Measurements from ENCODE around the gene MPPED1. TPM values are rescaled to one million over a fixed set of nuclear protein-coding genes. Genes with fewer than 3 reads are reported as not detected.

Gene MPPED1
- total RNA-seq, 1 experiment from 2014 or later: 0.28 TPM

GRCh38 chr22:43393132-43393843, 18.5 kb upstream of the MPPED1 start:
- Histone ChIP-seq H3K79me2 (ENCODE audit: insufficient read depth, low read length) (no peaks in the 10 kb centered on the region), H3T11ph (ENCODE audit: low read length) (no peak overlapping the region), H3K56ac (ENCODE audit: insufficient read length, low read depth, low read length) (no peak overlapping the region), H2AK5ac (ENCODE audit: insufficient read length, low read length) (no peak overlapping the region), H3K4me1 (ENCODE audit: insufficient read depth, low read length) (no peaks in the 10 kb centered on the region), H2BK15ac (ENCODE audit: low read depth, low read length) (no peak overlapping the region), H4K5ac (ENCODE audit: insufficient read length, low read depth, low read length) (no peak overlapping the region), H3K14ac (ENCODE audit: insufficient read depth, low read length) (no peak overlapping the region), H2BK5ac (ENCODE audit: insufficient read length, low read length) (no peak overlapping the region), H3K79me1 (ENCODE audit: insufficient read depth, low read depth, low read length, poor library complexity, severe bottlenecking) (no peaks in the 10 kb centered on the region), H3K4ac (ENCODE audit: low read depth, low read length) (no peak overlapping the region), H3K23ac (ENCODE audit: insufficient read length, low read depth, low read length) (no peak overlapping the region), H2BK120ac (ENCODE audit: low read depth, low read length, poor library complexity, severe bottlenecking) (no peak overlapping the region), H4K8ac (replicated peaks; ENCODE audit: insufficient read length, low read depth, low read length) (no peak overlapping the region), H3K9me3 (ENCODE audit: control insufficient read depth, low read depth, low read length) (no peaks in the 10 kb centered on the region), H4K20me1 (ENCODE audit: control insufficient read depth, insufficient read depth, insufficient read length) (no peaks in the 10 kb centered on the region), H2BK12ac (ENCODE audit: insufficient read length, low read depth, low read length) (no peak overlapping the region), H3K23me2 (ENCODE audit: insufficient read length, low read depth, low read length, poor library complexity, severe bottlenecking) (no peaks in the 10 kb centered on the region), H3K27ac (ENCODE audit: insufficient read length, low read depth, low read length) (no peak overlapping the region), H2BK20ac (ENCODE audit: low read depth, low read length, poor library complexity, severe bottlenecking) (no peak overlapping the region), H2AFZ (ENCODE audit: low read length) (no peak overlapping the region), H3K27me3 (ENCODE audit: insufficient read depth, low read length) (no peaks in the 10 kb centered on the region), H4K91ac (ENCODE audit: insufficient read length, low read depth, low read length) (no peak overlapping the region), H3K18ac (ENCODE audit: insufficient read length, low read depth, low read length) (no peak overlapping the region), H3K4me2 (ENCODE audit: insufficient read depth, insufficient read length, low read length) (no peak overlapping the region), H3K9ac (ENCODE audit: extremely low read depth, insufficient read length, low read length) (no peak overlapping the region)
- H3K9me3 Mint-ChIP-seq: peaks cover 0 to 6% of the 10 kb centered on the region in 2 experiments; a peak in 2 of 5 replicates
- DNase-seq: no peak
- H3K36me3 Mint-ChIP-seq (ENCODE audit: insufficient read depth in 1 of 3, low read depth in 3 of 3): peaks cover 0 to 4% (median 0%) of the 10 kb centered on the region in 3 experiments; a peak in 1 of 7 replicates
- no CpG with 5 or more reads among the region's 14 CpGs for WGBS (ENCODE audit: extremely low coverage, insufficient read length, low lambda C conversion rate)
- no peak for TF ChIP-seq CTCF (conservative IDR thresholded peaks at IDR 0.05)
- H3K27ac Mint-ChIP-seq: no peak overlapping the region
- H3K4me3 Mint-ChIP-seq: no peak overlapping the region; a peak in 1 of 5 replicates
- peaks cover 10% of the 10 kb centered on the region for H3K27me3 Mint-ChIP-seq (ENCODE audit: low read depth)
- H3K4me1 Mint-ChIP-seq: peaks cover 15 to 36% of the 10 kb centered on the region in 2 experiments

All from H9 (cell line).